Measurements from ENCODE around the gene VKORC1L1. TPM values are rescaled to one million over a fixed set of nuclear protein-coding genes. Genes with fewer than 3 reads are reported as not detected.
"Not testable (repeated sequence)": the region's sequence is repeated elsewhere in the genome, so short reads cannot be mapped to it uniquely, and the experiment has no call there.

Gene VKORC1L1
- total and polyA plus RNA-seq, 9 of the 15 experiments (the other 6 are each of a cell fraction or from before 2014, with no cell fraction given): 6.8 to 36.5 (median 19.3) TPM

- in situ Hi-C loops (cut with MboI); DNase-seq (ENCODE audit: extremely low read depth in 1 of 4, low spot score in 3 of 4); ATAC-seq; CTCF ChIA-PET (ENCODE audit: low intra/inter-chr PET ratio); FAIRE-seq; H2AFZ ChIP-seq (ENCODE audit: low read depth, low read length); H3K27me3 ChIP-seq (ENCODE audit: control insufficient read depth in 2 of 2, insufficient read depth in 2 of 2, low read length in 2 of 2); H3K9ac ChIP-seq (ENCODE audit: insufficient read depth in 1 of 2, low read depth in 2 of 2, low read length in 2 of 2); H3K27ac ChIP-seq (ENCODE audit: extremely low read depth, low read depth, low read length); H3K4me3 ChIP-seq; H3K9me1 ChIP-seq (ENCODE audit: control insufficient read depth, insufficient read depth, low read length); POLR2A ChIA-PET; H3K4me2 ChIP-seq (ENCODE audit: insufficient read depth, low read length); H3K4me1 ChIP-seq (replicated peaks in 1 of 2; ENCODE audit: control insufficient read depth in 2 of 2, insufficient read depth in 2 of 2, low read length in 2 of 2); H4K20me1 ChIP-seq (replicated peaks; ENCODE audit: control insufficient read depth, insufficient read depth, low read length); intact Hi-C loops (cut with micrococcal nuclease); H3K9me3 ChIP-seq (replicated peaks; ENCODE audit: control insufficient read depth, insufficient read depth, low read depth, low read length): not testable (repeated sequence)
- Histone ChIP-seq H3K36me3 (ENCODE audit: control insufficient read depth, insufficient read depth, low read length) (peaks cover 17% of the 10 kb centered on the region; the same call in 2 of the 3 replicates), H3K79me2 (ENCODE audit: control insufficient read depth, insufficient read depth, low read length) (peaks cover 61% of the 10 kb centered on the region)
- BruUV-seq (replicated peaks): TSS peak; percentile 37
- TF ChIP-seq CEBPB (tag; IDR thresholded peaks at IDR 0.05): peak; percentile 46
- 84% methylated on average over 4 of the region's 4 CpGs for WGBS (ENCODE audit: insufficient coverage, low coverage, missing lambda C conversion rate)
Observed at GRCh38 chr7:65875715-65876114, 2.8 kb downstream of the VKORC1L1 start.

DNA sequence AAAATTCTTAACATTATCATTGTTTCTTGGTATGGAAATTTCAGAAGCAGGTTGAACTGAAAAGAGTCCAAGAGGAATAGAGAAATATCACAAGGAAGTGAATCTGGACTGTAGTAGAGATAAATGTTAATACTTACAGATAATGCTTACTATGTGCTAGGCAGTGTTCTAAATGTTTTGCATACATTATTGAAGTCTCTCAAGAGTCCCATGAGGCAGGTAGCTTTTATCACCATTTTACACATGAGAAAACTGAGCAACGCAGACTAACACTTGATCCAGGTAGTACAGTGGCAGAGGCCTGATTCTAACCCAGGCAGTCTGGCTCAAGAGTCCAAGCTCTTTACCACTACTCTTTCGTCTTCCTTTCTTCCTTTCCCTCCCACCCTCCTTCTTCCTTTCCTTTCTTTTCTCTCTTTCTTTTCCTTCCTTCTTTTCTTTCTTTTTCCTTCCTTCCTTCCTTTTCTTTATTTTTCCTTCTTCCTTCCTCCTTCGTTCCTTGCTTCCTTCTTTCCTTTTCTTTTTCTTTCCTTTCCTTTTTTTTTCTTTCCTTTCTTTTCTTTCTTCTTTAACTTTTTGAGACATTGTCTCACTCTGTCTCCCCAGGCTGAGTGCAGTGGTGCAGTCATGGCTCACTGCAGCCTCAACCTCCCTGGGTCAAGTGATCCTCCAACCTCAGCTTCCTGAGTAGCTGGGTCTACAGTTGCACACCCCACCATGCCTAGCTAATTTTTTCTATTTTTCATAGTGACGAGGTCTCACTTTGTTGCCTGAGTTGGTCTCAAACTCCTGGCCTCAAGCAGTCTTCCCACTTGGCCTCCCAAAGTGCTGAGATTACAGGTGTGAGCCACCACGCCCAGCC lies 6.6 kb downstream of the VKORC1L1 start:
- in situ Hi-C loops (cut with MboI): not testable (repeated sequence)
- TF ChIP-seq, protein P1, sequence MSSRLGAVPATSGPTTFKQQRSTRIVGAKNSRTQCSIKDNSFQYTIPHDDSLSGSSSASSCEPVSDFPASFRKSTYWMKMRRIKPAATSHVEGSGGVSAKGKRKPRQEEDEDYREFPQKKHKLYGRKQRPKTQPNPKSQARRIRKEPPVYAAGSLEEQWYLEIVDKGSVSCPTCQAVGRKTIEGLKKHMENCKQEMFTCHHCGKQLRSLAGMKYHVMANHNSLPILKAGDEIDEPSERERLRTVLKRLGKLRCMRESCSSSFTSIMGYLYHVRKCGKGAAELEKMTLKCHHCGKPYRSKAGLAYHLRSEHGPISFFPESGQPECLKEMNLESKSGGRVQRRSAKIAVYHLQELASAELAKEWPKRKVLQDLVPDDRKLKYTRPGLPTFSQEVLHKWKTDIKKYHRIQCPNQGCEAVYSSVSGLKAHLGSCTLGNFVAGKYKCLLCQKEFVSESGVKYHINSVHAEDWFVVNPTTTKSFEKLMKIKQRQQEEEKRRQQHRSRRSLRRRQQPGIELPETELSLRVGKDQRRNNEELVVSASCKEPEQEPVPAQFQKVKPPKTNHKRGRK (tag; IDR thresholded peaks at IDR 0.05): peak; percentile 90
- TF ChIP-seq, protein P2, sequence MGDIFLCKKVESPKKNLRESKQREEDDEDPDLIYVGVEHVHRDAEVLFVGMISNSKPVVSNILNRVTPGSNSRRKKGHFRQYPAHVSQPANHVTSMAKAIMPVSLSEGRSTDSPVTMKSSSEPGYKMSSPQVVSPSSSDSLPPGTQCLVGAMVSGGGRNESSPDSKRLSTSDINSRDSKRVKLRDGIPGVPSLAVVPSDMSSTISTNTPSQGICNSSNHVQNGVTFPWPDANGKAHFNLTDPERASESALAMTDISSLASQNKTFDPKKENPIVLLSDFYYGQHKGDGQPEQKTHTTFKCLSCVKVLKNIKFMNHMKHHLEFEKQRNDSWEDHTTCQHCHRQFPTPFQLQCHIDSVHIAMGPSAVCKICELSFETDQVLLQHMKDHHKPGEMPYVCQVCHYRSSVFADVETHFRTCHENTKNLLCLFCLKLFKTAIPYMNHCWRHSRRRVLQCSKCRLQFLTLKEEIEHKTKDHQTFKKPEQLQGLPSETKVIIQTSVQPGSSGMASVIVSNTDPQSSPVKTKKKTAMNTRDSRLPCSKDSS (IDR thresholded peaks at IDR 0.05; ENCODE audit: low read depth, partially characterized antibody): peak; percentile 12
- TF ChIP-seq ARHGAP35 (IDR thresholded peaks at IDR 0.05; ENCODE audit: partially characterized antibody): peak; percentile 45
- 0 out of 2 replicates have a peak, but pooled peaks have one; percentile 74 for TF ChIP-seq HLTF (IDR thresholded peaks at IDR 0.05)
- 0 out of 2 replicates have a peak, but pooled peaks have one; percentile 44 for TF ChIP-seq THRAP3 (IDR thresholded peaks at IDR 0.05; ENCODE audit: borderline replicate concordance)

More for the DNA sequence above, 6.6 kb downstream of the VKORC1L1 start:
- POLR2A ChIA-PET; H3K4me3 ChIP-seq; H3K9me1 ChIP-seq (ENCODE audit: control insufficient read depth, insufficient read depth, low read length); DNase-seq (ENCODE audit: extremely low read depth in 1 of 4, low spot score in 3 of 4); H4K20me1 ChIP-seq (replicated peaks; ENCODE audit: control insufficient read depth, insufficient read depth, low read length); H3K9me3 ChIP-seq (replicated peaks; ENCODE audit: control insufficient read depth, insufficient read depth, low read depth, low read length); FAIRE-seq; intact Hi-C loops (cut with micrococcal nuclease); CTCF ChIA-PET (ENCODE audit: low intra/inter-chr PET ratio); H3K27me3 ChIP-seq (ENCODE audit: control insufficient read depth in 2 of 2, insufficient read depth in 2 of 2, low read length in 2 of 2); H3K4me2 ChIP-seq (ENCODE audit: insufficient read depth, low read length); H3K4me1 ChIP-seq (replicated peaks in 1 of 2; ENCODE audit: control insufficient read depth in 2 of 2, insufficient read depth in 2 of 2, low read length in 2 of 2); H3K27ac ChIP-seq (ENCODE audit: extremely low read depth, low read depth, low read length); H3K9ac ChIP-seq (ENCODE audit: insufficient read depth in 1 of 2, low read depth in 2 of 2, low read length in 2 of 2); H2AFZ ChIP-seq (ENCODE audit: low read depth, low read length); BruUV-seq (replicated peaks): not testable (repeated sequence)
- ATAC-seq: peak; percentile 27; the same call in 1 of the 3 replicates
- Histone ChIP-seq H3K79me2 (ENCODE audit: control insufficient read depth, insufficient read depth, low read length) (peaks cover 68% of the 10 kb centered on the region), H3K36me3 (ENCODE audit: control insufficient read depth, insufficient read depth, low read length) (peaks cover 22% of the 10 kb centered on the region)
- 69% methylated on average over 4 of the region's 5 CpGs for WGBS (ENCODE audit: insufficient coverage, low coverage, missing lambda C conversion rate)
